NK-92 treated with Interleukin-12 subunit alpha and Interleukin-12 subunit beta, amount 100 ng/mL, for 24 hours (cell line): Measurements from ENCODE around the gene KRTAP12-2.
"Not testable (repeated sequence)": the region's sequence is repeated elsewhere in the genome, so short reads cannot be mapped to it uniquely, and the experiment has no call there.

Experiments
- DNase-seq: peaks from one replicate; lab custom pipeline; 2025; lab: John Stamatoyannopoulos, UW

The KRTAP12-2 gene

DNA sequence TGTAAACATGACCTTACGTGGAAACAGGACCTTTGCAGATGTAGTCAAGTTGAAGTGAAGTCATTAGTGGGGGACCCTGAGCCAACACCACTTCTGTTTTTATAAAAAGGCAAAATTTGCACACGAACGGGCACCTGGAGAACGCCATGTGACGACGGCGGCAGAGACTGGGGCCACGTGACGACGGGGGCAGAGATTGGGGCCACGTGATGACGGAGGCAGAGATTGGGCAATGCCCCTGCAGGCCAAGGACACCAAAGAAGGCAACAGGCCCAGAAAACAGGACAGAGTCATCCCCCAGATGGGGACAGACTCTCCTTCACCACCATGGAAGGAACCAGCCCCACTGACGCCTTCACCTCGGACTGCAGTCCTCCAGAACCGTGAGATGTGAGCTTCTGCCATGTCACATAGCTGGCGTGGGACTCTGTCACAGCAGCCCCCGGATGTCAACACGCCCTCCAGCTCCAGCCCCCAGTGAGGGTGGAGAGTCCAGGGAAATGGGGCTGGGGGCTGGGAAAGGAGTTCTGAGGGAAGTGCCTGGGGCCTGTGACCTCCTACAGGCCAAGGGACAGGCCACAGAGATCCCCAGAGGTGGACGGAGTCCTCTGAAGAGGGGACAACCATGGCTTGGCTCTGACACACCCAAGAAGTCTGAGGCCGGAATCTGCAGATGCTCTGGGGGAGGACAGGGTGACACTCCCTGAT is 16.3 kb downstream of the KRTAP12-2 start:
- no peak for DNase-seq

DNA sequence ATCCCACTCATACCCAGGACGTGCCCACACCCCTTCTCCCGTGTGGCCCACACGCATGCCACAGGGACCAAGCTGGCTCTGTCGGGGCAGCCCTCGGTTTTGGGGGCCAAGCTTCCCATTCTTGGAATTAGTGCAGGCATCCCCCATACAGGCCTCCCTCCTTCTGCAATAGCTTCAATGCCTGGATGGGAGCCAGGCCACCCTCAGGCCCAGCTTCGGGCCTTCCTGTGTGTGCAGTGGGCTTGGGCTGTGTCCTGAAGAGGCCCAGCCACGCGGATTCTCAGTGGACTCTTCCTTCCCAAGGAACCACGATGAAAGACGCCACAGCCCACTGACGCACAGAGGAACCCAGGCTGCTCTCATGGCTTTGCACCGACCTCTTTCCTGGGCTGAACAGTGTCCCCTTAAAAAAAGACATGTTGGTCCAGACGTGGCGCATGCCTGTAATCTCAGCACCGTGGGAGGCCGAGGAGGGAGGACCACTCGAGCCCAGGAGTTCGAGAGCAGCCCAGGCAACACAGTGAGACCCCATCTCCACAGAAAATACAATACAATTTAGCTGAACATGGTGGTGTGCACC is 17.1 kb downstream of the KRTAP12-2 start:
- no peak for DNase-seq

DNA sequence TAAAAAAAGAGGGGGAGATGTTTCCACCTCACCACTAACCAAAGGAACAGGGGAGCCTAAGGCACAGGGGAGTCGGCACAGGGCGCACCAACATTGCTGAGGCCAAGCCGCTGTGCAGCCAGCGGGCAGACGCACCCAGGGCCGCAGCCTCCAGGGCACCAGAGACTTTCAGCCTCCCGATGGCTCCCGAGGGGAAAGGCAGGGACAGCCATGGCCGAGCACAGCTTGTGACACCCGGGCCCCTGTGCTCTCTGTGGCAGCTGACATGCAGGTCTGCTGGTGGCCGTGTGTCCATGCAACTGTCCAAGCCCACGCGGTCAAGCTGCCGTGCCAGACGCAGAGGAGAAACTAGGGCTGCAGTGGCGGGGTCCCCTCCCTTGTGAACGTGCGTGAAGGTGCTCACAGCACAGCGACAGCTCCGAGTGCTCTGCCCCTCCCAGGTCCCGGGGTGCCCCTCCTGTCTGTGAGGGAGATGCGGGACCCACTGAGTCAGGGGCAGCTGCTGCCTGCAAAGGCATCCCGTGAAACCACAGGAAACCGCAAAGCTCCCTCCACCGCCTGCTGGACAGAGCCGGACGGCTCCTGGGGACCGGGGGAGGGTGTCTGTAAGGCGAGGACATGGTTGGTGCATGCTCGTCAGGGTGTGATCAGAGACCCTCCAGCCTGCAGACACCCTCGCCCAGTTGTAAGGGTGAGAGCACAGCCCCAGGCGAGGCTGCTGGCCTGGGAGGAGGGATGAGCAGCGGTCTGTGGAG is 18.0 kb downstream of the KRTAP12-2 start:
- no peak for DNase-seq

DNA sequence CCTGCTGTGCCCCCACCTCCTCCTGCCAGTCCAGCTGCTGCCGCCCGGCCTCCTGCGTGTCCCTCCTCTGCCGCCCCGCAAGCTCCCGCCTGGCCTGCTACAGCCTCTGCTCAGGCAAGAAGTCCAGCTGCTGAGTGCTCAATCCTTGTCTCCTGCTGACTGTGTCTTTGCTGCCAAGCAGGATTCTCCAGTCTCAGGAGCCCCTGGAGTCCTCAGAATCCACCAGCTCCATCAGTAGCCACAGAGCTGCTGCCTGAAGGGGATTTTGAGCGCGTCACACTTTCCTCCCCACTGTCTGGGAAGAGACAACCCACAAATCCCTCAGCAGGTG is 19.5 kb downstream of the KRTAP12-2 start:
- DNase-seq: no peak

DNA sequence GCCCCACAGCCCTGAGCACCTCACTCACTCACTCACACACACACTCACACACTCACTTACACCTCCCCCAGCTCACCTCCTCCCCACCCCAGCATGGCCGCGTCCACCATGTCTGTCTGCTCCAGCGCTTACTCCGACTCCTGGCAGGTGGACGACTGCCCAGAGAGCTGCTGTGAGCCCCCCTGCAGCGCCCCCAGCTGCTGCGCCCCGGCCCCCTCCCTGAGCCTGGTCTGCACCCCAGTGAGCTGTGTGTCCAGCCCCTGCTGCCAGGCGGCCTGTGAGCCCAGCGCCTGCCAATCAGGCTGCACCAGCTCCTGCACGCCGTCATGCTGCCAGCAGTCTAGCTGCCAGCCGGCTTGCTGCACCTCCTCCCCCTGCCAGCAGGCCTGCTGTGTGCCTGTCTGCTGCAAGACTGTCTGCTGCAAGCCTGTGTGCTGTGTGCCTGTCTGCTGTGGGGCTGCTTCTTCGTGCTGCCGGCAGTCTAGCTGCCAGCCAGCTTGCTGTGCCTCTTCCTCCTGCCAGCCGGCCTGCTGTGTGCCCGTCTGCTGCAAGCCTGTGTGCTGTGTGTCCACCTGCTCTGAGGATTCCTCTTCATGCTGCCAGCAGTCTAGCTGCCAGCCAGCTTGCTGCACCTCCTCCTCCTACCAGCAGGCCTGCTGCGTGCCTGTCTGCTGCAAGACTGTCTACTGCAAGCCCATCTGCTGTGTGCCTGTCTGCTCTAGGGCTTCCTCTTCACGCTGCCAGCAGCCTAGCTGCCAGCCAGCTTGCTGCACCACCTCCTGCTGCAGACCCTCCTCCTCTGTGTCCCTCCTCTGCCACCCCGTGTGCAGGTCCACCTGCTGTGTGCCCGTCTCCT is 20.1 kb downstream of the KRTAP12-2 start, which contains the start of gene KRTAP10-11:
TSS of gene KRTAP10-11 (plus strand) at position 49 of the 856 bp plus-strand sequence. CDS start at position 94, 45 bp downstream.
- not testable (repeated sequence) for DNase-seq

DNA sequence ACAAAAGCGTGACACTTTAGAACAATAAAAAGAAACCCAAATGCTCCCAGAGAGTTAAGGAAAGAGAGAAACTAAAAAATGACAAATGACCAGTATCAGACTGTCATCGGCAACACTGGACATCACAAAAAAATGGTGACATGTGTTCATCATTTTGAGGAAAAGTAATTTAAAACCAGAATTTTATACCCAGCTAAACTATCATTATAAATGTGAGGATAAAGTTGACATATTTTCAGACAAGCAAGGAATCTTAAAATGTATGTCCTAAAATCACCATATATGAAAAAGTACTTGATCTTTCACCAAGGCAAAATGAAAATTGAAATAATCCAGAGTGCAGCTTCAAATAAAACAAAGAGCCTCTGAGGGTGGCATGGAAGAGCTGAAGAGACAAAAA is 21.8 kb downstream of the KRTAP12-2 start:
- DNase-seq: no peak

DNA sequence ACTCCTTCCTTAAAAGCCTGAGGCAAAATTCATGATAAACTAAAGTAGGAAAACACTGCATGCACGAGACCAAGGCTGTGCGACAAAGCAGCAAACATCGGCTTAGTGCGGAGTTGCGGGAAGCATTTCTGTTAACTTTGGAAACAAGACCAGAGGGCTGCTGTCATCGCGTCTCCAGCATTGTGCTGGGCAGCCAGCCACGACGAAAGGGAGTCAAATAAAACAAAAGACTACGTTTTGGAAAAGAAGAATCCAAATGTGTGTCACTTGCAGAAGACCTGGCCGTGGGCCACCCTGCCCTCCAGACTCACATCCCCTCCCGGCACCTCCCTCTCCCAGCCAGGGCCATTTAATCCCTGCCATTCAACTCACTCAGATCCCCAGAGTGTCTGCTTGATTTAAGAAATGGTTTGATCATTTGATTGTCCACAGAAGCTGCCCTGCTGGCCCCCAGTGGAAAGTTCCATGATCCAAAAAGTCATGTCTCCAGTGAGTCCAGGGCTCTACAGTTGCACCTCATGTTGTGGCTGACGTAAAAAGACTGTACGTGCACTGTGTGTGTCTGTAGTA is 22.9 kb downstream of the KRTAP12-2 start:
- DNase-seq: no peak

DNA sequence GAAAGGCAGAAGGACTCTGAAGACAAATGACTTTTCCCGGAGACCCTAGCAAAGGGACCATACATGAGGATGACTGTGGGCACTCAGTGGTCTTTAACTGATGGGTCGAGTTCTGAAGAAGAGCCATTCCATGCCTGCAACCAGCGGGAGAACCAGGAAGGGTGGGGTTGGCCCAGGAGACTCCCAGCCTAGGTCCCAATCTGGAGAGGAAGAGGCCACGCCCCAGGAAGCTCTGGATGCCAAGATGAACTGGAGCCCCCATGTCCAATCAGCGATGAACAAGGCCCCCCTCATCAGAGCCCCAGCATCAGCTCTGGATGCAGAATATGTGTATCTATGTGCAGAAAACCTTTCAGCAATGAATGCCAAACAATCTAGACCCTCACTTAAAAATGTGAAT is 26.0 kb downstream of the KRTAP12-2 start:
- DNase-seq: no peak

DNA sequence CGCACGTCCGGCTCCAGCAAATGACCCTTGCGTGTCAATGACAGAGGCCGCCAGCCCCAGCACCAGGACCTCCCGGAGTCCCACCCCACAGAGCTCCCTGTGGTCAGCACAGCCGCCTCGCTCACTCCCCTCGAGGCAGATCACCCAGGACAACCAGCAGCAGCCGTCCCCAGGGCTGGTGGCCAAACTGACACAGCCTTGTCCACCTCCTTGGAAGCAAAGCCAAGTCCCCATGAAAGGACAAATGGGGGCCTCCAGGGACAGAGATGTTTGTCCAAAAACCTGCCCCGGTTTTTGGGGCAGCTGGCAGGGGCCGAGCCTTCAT is 27.4 kb downstream of the KRTAP12-2 start:
- DNase-seq: no peak

DNA sequence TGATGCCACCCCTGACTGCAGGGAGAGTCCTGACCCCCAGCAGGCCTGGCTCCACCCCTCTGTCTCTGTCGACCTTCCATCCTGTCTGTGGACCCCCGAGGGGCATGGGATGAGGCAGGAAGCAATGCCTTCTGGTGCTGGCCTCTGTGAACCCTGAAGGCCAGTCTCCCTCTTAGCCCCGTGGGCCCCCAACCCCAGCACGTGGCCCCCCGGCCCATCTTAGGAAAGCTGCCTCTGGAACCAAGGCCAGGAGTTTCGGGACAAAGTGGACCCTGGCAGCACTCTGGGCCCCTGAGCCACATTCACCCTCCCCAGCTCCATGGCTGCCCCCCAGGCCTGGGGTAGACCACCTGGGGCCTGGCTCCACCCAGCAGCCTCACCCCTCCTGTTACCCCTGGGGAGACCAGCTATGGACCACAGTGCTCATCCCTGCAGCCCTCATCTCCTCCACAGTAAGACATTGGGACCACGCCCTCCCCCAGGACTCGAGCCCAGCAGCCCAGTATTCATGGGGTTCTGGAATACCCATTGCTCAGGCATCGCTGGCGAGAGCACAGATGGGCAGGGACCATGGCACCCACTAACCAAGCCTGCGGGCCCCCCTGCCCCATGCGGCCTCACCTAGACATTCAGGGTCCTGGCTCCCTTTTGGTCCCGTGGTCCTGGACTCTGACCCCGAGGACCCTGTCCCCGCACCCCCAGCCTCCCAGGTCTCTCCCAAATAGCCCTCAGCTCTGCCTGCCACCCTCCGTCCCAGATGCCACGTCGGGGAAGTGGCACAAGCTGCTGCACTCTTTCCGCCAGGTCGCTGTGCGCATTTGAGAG is 28.0 kb downstream of the KRTAP12-2 start:
- DNase-seq: not testable (repeated sequence)

DNA sequence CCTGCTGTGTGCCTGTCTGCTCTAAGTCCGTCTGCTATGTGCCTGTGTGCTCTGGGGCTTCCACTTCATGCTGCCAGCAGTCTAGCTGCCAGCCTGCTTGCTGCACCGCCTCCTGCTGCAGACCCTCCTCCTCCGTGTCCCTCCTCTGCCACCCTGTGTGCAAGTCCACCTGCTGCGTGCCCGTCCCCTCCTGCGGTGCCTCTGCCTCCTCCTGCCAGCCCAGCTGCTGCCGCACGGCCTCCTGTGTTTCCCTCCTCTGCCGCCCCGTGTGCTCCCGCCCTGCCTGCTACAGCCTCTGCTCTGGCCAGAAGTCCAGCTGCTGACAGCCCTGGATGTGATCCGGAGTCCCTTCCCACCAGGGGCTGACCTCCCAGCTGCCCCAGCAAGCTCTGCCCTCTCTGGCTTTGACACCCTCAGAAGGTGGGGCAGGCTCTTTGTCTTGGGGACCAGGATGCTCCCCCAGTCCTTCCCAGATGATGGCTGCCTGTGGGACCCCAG is 28.8 kb downstream of the KRTAP12-2 start:
- not testable (repeated sequence) for DNase-seq

DNA sequence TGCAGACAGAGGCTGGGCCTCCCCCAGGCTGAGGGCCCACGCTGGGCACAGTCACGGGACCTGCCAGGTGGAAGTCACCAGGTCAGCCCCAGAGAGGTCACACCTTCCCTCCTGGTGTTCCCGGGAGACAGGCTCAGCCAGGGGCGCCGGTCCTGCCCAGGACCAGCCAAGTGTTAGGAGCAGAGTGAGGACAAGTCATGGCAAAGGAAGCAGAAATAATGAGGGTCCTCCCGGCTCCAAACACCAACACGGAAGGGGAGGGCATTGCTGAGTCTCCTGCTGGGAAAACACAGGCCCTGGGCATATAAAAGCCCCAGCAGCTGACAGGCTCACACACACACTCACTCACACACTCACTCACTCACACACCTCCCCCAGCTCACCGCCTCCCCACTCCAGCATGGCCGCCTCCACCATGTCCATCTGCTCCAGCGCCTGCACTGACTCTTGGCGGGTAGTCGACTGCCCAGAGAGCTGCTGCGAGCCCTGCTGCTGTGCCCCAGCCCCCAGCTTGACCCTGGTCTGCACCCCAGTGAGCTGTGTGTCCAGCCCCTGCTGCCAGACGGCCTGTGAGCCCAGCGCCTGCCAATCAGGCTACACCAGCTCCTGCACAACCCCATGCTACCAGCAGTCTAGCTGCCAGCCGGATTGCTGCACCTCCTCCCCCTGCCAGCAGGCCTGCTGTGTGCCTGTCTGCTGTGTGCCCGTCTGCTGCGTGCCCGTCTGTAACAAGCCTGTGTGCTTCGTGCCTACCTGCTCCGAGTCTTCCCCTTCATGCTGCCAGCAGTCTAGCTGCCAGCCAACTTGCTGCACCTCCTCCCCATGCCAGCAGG is 29.5 kb downstream of the KRTAP12-2 start, which contains the start of gene KRTAP10-10:
TSS of gene KRTAP10-10 (plus strand) at position 339 of the 833 bp plus-strand sequence. CDS start at position 401, 62 bp downstream.
- no peak for DNase-seq

DNA sequence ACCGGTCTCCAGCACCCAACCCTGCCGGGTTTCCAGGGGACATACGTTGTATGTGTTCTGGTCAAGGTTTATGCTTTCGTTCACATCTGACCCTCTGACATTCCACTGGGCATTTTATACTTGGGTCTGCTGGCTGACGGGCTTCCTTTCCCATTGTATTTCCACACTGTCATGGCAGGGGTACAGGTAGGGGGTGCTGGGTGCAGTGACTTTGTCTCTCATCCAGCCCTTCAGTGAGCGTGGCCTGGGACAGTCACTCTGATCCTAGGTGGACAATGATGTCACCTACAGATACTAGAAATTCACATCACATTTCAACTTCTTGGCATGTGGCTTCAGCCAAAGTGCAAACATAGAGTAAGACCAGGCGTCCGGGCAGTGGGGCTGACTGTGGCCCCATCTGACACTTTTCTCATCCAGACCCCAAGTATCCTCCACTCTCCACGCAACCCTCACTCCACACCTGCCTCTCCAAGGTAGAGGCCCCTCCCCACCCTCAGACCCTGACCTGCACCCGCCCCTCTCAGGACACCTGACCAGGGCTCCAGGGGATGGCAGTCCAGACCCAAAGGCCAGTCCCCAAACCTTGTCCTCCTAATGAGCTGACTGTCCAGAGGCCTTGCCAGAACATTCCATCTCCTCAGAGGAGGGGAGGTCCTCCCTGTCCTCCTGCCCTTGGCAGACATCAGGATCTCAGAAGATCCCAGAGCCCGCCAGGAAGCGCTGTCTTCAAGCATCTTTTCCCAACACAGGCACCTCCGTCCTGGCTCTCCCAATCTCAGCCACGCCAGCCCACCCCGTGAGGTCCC is 30.3 kb downstream of the KRTAP12-2 start:
- DNase-seq: no peak

DNA sequence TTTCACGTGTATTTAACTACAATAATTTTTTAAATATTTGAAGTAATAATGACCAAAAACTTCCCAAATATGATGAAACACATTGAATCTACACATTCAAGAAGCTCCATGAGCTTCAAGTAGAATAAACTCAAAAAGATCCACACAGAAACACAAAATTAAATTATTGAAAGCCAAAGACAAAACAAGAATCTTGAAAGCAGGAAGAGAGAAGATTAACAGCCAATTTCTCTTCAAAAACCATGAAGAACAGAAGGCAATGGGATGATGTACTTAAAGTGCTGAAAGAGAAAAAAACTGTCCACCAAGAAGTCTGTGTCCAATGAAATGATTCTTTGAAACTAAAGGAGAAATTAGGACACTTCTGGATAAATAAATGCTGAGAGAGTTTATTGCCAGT is 34.7 kb downstream of the KRTAP12-2 start:
- DNase-seq: no peak

DNA sequence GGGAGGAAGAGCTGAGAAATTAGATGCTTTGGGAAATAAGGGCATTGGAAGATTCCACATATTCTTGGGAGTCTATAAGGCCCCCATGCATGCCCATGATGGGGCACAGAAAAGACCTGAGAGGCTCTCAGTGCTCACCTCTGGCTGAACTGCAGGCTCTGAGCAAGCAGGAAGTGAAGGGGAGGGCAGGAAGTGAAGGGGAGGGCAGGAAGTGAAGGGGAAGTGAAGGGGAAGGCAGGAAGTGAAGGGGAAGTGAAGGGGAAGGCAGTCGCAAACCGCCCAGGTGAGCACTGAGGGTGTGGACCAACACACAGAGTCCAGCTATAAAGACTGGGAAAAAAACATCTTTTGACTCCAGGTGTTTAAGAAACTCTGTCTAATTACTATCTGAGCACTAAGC is 36.3 kb downstream of the KRTAP12-2 start:
- DNase-seq: no peak

DNA sequence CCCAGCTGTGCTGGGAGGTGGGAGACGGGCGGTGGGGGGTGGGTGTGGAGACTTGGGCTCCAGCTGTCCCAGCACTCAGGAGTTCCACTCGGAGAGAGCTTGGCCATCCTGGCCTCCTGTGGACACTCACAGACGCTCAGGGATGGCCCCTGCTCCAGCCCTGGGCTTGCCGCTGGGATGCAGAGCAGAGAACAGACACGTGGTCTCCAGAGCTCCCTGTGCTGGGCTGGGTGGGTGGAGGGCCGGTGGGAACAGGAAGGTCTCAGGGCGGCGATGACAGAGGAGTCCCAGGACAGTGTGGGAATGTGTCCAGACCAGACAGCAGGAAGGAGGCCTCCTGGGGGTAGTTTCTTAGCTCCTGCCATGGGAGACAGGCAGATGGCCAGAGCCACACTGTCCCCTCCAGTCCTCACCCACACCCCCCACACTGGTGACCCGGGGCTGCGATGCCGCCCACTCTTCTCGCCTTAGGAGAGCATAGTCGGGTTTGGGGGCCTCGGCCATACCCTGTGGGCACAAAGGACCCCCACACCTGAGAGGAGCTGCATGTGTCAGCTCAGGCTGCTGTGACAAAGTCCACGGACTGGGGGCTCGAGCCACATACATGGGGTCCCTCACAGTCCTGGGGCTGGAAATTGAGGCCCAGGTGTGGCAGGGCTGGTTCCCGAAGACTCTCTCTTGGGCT is 37.9 kb downstream of the KRTAP12-2 start:
- DNase-seq: no peak

DNA sequence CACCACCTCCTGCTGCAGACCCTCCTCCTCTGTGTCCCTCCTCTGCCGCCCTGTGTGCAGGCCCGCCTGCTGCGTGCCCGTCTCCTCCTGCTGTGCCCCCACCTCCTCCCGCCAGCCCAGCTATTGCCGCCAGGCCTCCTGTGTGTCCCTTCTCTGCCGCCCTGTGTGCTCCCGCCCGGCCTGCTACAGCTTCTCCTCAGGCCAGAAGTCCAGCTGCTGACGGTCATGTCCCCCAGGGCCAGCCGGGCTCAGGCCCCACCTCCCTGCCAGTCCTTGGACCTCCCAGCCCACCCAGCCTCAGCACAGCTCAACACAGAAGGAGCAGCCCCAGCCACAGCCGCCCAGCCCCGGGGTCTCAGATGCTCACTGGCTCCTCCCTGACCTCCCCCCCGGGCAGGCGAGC is 38.9 kb downstream of the KRTAP12-2 start:
- DNase-seq: not testable (repeated sequence)

DNA sequence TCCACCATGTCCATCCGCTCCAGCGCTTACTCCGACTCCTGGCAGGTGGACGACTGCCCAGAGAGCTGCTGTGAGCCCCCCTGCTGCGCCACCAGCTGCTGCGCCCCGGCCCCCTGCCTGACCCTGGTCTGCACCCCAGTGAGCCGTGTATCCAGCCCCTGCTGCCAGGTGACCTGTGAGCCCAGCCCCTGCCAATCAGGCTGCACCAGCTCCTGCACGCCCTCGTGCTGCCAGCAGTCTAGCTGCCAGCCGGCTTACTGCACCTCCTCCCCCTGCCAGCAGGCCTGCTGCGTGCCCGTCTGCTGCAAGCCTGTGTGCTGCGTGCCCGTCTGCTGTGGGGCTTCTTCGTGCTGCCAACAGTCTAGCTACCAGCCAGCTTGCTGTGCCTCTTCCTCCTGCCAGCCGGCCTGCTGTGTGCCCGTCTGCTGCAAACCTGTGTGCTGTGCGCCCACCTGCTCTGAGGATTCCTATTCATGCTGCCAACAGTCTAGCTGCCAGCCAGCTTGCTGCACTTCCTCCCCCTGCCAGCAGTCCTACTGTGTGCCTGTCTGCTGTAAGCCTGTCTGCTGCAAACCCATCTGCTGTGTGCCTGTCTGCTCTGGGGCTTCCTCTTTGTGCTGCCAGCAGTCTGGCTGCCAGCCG is 39.4 kb downstream of the KRTAP12-2 start:
- not testable (repeated sequence) for DNase-seq
